ENCODE data around the gene ZMYND15. TPM values are rescaled to one million over a fixed set of nuclear protein-coding genes. Genes with fewer than 3 reads are reported as not detected.

Gene ZMYND15
- total and polyA plus RNA-seq, 2 of the 4 experiments (the other 2 are of a cell fraction): 0.07 TPM; not detected in 1

GRCh38 chr17:4719146-4719545 lies 20.5 kb upstream of the ZMYND15 start:
- Histone ChIP-seq H3K9me3 (ENCODE audit: control insufficient read depth, insufficient read depth, low read length) (no peaks in the 10 kb centered on the region), H4K5ac (ENCODE audit: low read depth, low read length) (no peak overlapping the region), H3K18ac (ENCODE audit: low read depth, low read length) (no peak overlapping the region), H3K4ac (ENCODE audit: low read depth, low read length) (no peak overlapping the region), H2AK9ac (replicated peaks; ENCODE audit: low read depth, low read length, poor library complexity) (no peak overlapping the region), H4K20me1 (ENCODE audit: insufficient read depth, low read length) (0 out of 2 replicates have a peak, but pooled peaks cover 3% of the 10 kb centered on the region), H2BK15ac (ENCODE audit: low read depth, low read length) (no peak overlapping the region), H4K91ac (ENCODE audit: insufficient read depth, low read depth, low read length) (no peak overlapping the region), H3K4me3 (ENCODE audit: insufficient read depth, low read depth, low read length) (no peak overlapping the region), H3K27me3 (ENCODE audit: control insufficient read depth, insufficient read depth, low read length) (no peaks in the 10 kb centered on the region), H4K8ac (ENCODE audit: low read depth in 2 of 2, low read length in 2 of 2) (no peak overlapping the region), H3K27ac (ENCODE audit: insufficient read depth, low read length) (no peak overlapping the region), H2AK5ac (ENCODE audit: low read depth, low read length) (no peak overlapping the region), H3K14ac (replicated peaks; ENCODE audit: low read depth, low read length) (no peak overlapping the region), H2BK120ac (ENCODE audit: low read depth, low read length) (no peak overlapping the region), H3K79me1 (ENCODE audit: low read depth in 1 of 2, low read length in 2 of 2) (no peaks in the 10 kb centered on the region), H3K9ac (ENCODE audit: low read depth, low read length) (no peak overlapping the region), H3K56ac (ENCODE audit: extremely low read depth, insufficient read depth, low read length) (no peak overlapping the region), H3K4me1 (ENCODE audit: control insufficient read depth, insufficient read depth, low read length) (peaks cover 5% of the 10 kb centered on the region), H3K23ac (ENCODE audit: low read depth, low read length) (no peak overlapping the region), H2BK20ac (ENCODE audit: low read depth, low read length) (no peak overlapping the region), H3K9me1 (ENCODE audit: insufficient read depth, low read length) (peaks cover 5% of the 10 kb centered on the region), H3K4me2 (ENCODE audit: low read depth, low read length) (no peak overlapping the region), H2BK5ac (ENCODE audit: low read depth, low read length, poor library complexity, severe bottlenecking) (no peak overlapping the region), H3K36me3 (ENCODE audit: control insufficient read depth, insufficient read depth, low read length) (peaks cover 2% of the 10 kb centered on the region; the same call in 1 of the 2 replicates), H2AFZ (replicated peaks; ENCODE audit: low read length, poor library complexity) (no peak overlapping the region)
- ChIA-PET POLR2A (ENCODE audit: unreplicated experiment) (no interaction called here), CTCF (no interaction called here)
- in situ Hi-C loops (cut with MboI; ENCODE audit: low sequenced_read_pairs): loop anchor here (10.0 kb wide), 1 partner anchor 166 kb away; no protein-coding TSS in a partner anchor
- TF ChIP-seq CHD1 (IDR thresholded peaks at IDR 0.05; ENCODE audit: low read depth, low read length): no peak
- TF ChIP-seq USF2 (IDR thresholded peaks at IDR 0.05; ENCODE audit: low read depth, low read length): no peak
- no peak for TF ChIP-seq MXI1 (IDR thresholded peaks at IDR 0.05; ENCODE audit: borderline replicate concordance, low read depth, low read length)
- TF ChIP-seq RAD21 (IDR thresholded peaks at IDR 0.05; ENCODE audit: low read length): no peak
- TF ChIP-seq MAFK (IDR thresholded peaks at IDR 0.05; ENCODE audit: low read depth, low read length): no peak
- no TSS peak for BruUV-seq (replicated peaks)
- intact Hi-C loops (cut with micrococcal nuclease): no loop called here
- dilution Hi-C loops (cut with HindIII; ENCODE audit: low sequenced_read_pairs, unreplicated experiment): no loop called here
- WGBS, 2 experiments (ENCODE audit: extremely low coverage in 2 of 2, insufficient read length in 1 of 2): no CpG with 5 or more reads among the region's 10 CpGs
- DNase-seq (no peak), ATAC-seq (ENCODE audit: low read depth) (no peak)
